A549 (cell line): ENCODE results near the gene ZNF514.

ENCODE experiments used
- CEBPB ChIP-seq, 2 experiments: fragments of >200 bp in 1 of 2; sonication (Bioruptor Twin) in 1 of 2; formaldehyde crosslinking in 1 of 2; IDR thresholded peaks; 2 replicates each; pipeline ENCODE4 v1.6.1; 2012 to 2016
- CTCF ChIP-seq: fragments of >200 bp; sonication (Bioruptor Twin); formaldehyde crosslinking; IDR thresholded peaks from 3 replicates; pipeline ENCODE4 v1.5.1; 2016
- ESRRA ChIP-seq: fragments of 150-350 bp; IDR thresholded peaks from 2 replicates; pipeline ENCODE4 v1.6.1; 2014; ENCODE audit warnings: mild to moderate bottlenecking, low read length, borderline replicate concordance
- JUN ChIP-seq, 2 experiments: fragments of >200 bp; sonication (Bioruptor Twin); formaldehyde crosslinking; IDR thresholded peaks; 2 replicates in 1 of 2; 3 replicates in 1 of 2; pipeline ENCODE4 v1.6.1; 2016 to 2017
- MAFK ChIP-seq: fragments of 450-650 bp; IDR thresholded peaks from 2 replicates; pipeline ENCODE4 v1.6.1; 2014; ENCODE audit not compliant: partially characterized antibody
- MAZ ChIP-seq: fragments of 150-350 bp; IDR thresholded peaks from 2 replicates; pipeline ENCODE4 v1.6.1; 2014; ENCODE audit warnings: antibody characterized with exemption, low read depth, low read length, borderline replicate concordance
- PHF8 ChIP-seq: fragments of 200-600 bp; sonication (generic); IDR thresholded peaks from 2 replicates; pipeline ENCODE4 v1.6.1; 2016; ENCODE audit warnings: low read depth, mild to moderate bottlenecking, antibody characterized with exemption, moderate library complexity, borderline replicate concordance
- POLR2A ChIP-seq: IDR thresholded peaks from 2 replicates; pipeline ENCODE4 v1.6.1; 2012; ENCODE audit warnings: mild to moderate bottlenecking, low read length
- SMC3 ChIP-seq: fragments of >200 bp; sonication (Bioruptor Twin); formaldehyde crosslinking; IDR thresholded peaks from 3 replicates; pipeline ENCODE4 v1.6.1; 2018; ENCODE audit warnings: inconsistent platforms
- ZFP36 ChIP-seq: fragments of 450-650 bp; IDR thresholded peaks from 2 replicates; pipeline ENCODE4 v1.6.1; 2014; ENCODE audit warnings: borderline replicate concordance; ENCODE audit not compliant: partially characterized antibody
- TF ChIP-seq, protein P1 (sequence below): fragments of 250-450 bp; sonication (Bioruptor Pico); IDR thresholded peaks from 2 replicates; pipeline ENCODE4 v1.5.0; 2021; ENCODE audit warnings: mild to moderate bottlenecking, moderate library complexity, borderline replicate concordance

GRCh38 chr2:95138702-95139101 lies 20.9 kb downstream of the ZNF514 start:
- TF ChIP-seq CTCF (no peak), MAZ (no peak), PHF8 (no peak), CEBPB (IDR thresholded peaks at IDR 0.05) (no peak), POLR2A (no peak), ESRRA (no peak), ZFP36 (peak; percentile 34), SMC3 (no peak), MAFK (no peak), JUN (IDR thresholded peaks at IDR 0.05) (no peak)
- TF ChIP-seq, protein P1, sequence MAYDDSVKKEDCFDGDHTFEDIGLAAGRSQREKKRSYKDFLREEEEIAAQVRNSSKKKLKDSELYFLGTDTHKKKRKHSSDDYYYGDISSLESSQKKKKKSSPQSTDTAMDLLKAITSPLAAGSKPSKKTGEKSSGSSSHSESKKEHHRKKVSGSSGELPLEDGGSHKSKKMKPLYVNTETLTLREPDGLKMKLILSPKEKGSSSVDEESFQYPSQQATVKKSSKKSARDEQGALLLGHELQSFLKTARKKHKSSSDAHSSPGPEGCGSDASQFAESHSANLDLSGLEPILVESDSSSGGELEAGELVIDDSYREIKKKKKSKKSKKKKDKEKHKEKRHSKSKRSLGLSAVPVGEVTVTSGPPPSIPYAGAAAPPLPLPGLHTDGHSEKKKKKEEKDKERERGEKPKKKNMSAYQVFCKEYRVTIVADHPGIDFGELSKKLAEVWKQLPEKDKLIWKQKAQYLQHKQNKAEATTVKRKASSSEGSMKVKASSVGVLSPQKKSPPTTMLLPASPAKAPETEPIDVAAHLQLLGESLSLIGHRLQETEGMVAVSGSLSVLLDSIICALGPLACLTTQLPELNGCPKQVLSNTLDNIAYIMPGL (CRISPR knock-in tag): no peak
